ENCODE data around the gene GOLGA8O. TPM values are rescaled to one million over a fixed set of nuclear protein-coding genes. Genes with fewer than 3 reads are reported as not detected.

The GOLGA8O gene
- 1.1 and 2.9 TPM in 2 replicates for total RNA-seq

GRCh38 chr15:32455534-32455933, at the start of gene GOLGA8O:
GOLGA8O (minus strand) TSS chr15:32455634; CDS start chr15:32455536, 98 bp downstream.

GRCh38 chr15:32403192-32403591, 52.2 kb downstream of the GOLGA8O start, which contains the start of gene GOLGA8K:
GOLGA8K (minus strand) TSS chr15:32403292; CDS start chr15:32403194, 98 bp downstream.

Other genes starting within 250 kb of the GOLGA8O start
- gene GOLGA8K, start 52.3 kb downstream of the GOLGA8O start, total RNA-seq = 0.16 and 0.17 TPM in 2 replicates
- gene GOLGA8N, start 137.8 kb upstream of the GOLGA8O start, total RNA-seq = 4.3 and 4.5 TPM in 2 replicates
- gene ARHGAP11A, start 159.9 kb upstream of the GOLGA8O start, total RNA-seq = 3.3 and 5.4 TPM in 2 replicates
- 12.5 and 24.3 TPM in 2 replicates for gene SCG5, start 186.1 kb upstream of the GOLGA8O start, total RNA-seq

Measured in bronchial smooth muscle cell (primary cell).